WTC11 (cell line): ENCODE measurements around the gene GRAMD2B. TPM values are rescaled to one million over a fixed set of nuclear protein-coding genes. Genes with fewer than 3 reads are reported as not detected.

Source experiments
- ELF4 ChIP-seq: sonication (generic); formaldehyde crosslinking; IDR thresholded peaks from 2 replicates; pipeline ENCODE4 v1.8.1; 2022; ENCODE audit warnings: low read depth, mild to moderate bottlenecking, moderate library complexity, missing genetic modification reagents
- EMX1 ChIP-seq: fragments of 250-450 bp; sonication (Bioruptor Pico); IDR thresholded peaks from 2 replicates; pipeline ENCODE4 v1.8.0; 2021; ENCODE audit warnings: mild to moderate bottlenecking
- GRHL2 ChIP-seq: fragments of 250-450 bp; sonication (Bioruptor Pico); IDR thresholded peaks from 2 replicates; pipeline ENCODE4 v1.8.0; 2022; ENCODE audit warnings: mild to moderate bottlenecking, moderate library complexity; ENCODE audit not compliant: insufficient replicate concordance, severe bottlenecking
- GTF2I ChIP-seq: fragments of 250-450 bp; sonication (Bioruptor Pico); conservative IDR thresholded peaks from 2 replicates; pipeline ENCODE4 v1.4.0; 2021; ENCODE audit warnings: mild to moderate bottlenecking
- JAZF1 ChIP-seq: fragments of 250-450 bp; sonication (Bioruptor Pico); IDR thresholded peaks from 2 replicates; pipeline ENCODE4 v1.9.0; 2021; ENCODE audit warnings: moderate library complexity, mild to moderate bottlenecking, inconsistent platforms
- NFYB ChIP-seq: sonication (generic); formaldehyde crosslinking; conservative IDR thresholded peaks from 2 replicates; pipeline ENCODE4 v1.8.0; 2022; ENCODE audit warnings: low read depth, missing genetic modification reagents
- OVOL2 ChIP-seq: fragments of 250-450 bp; sonication (Bioruptor Pico); IDR thresholded peaks from 2 replicates; pipeline ENCODE4 v1.9.0; 2021; ENCODE audit warnings: mild to moderate bottlenecking, borderline replicate concordance
- RELA ChIP-seq: sonication (generic); formaldehyde crosslinking; IDR thresholded peaks from 2 replicates; pipeline ENCODE4 v1.8.1; 2022; ENCODE audit warnings: missing genetic modification reagents, mild to moderate bottlenecking, borderline replicate concordance
- SMAD4 ChIP-seq: sonication (generic); formaldehyde crosslinking; IDR thresholded peaks from 2 replicates; pipeline ENCODE4 v1.8.0; 2022; ENCODE audit warnings: mild to moderate bottlenecking, missing genetic modification reagents
- TCF7 ChIP-seq: sonication (generic); formaldehyde crosslinking; IDR thresholded peaks from 2 replicates; pipeline ENCODE4 v1.8.0; 2022; ENCODE audit warnings: mild to moderate bottlenecking, low read depth, missing genetic modification reagents, moderate library complexity
- ZNF121 ChIP-seq: sonication (generic); formaldehyde crosslinking; IDR thresholded peaks from 2 replicates; pipeline ENCODE4 v1.8.0; 2023; ENCODE audit warnings: missing genetic modification reagents
- ZNF317 ChIP-seq: sonication (generic); formaldehyde crosslinking; IDR thresholded peaks from 2 replicates; pipeline ENCODE4 v1.8.1; 2023; ENCODE audit warnings: low read depth, mild to moderate bottlenecking, moderate library complexity, missing genetic modification reagents, borderline replicate concordance
- ZNF416 ChIP-seq: fragments of 250-450 bp; sonication (Bioruptor Pico); IDR thresholded peaks from 2 replicates; pipeline ENCODE4 v1.9.0; 2021; ENCODE audit warnings: mild to moderate bottlenecking, inconsistent platforms
- total RNA-seq: library from RNA; stranded (reverse); gene quantifications from 3 replicates; pipeline ENCODE4 v1.2.3, GENCODE V29; 2021
- TF ChIP-seq, protein P1 (sequence below): sonication (generic); formaldehyde crosslinking; IDR thresholded peaks from 2 replicates; pipeline ENCODE4 v1.8.0; 2022; ENCODE audit warnings: mild to moderate bottlenecking, missing genetic modification reagents
- TF ChIP-seq, protein P2 (sequence below): fragments of 250-450 bp; sonication (Bioruptor Pico); IDR thresholded peaks from 2 replicates; pipeline ENCODE4 v1.9.0; 2021; ENCODE audit warnings: mild to moderate bottlenecking
- TF ChIP-seq, protein P3 (sequence below): sonication (generic); formaldehyde crosslinking; IDR thresholded peaks from 2 replicates; pipeline ENCODE4 v1.8.1; 2023; ENCODE audit warnings: mild to moderate bottlenecking, missing genetic modification reagents, moderate library complexity
- TF ChIP-seq, protein P4 (sequence below): sonication (generic); formaldehyde crosslinking; IDR thresholded peaks from 2 replicates; pipeline ENCODE4 v1.8.1; 2023; ENCODE audit warnings: mild to moderate bottlenecking, moderate library complexity, missing genetic modification reagents
- TF ChIP-seq, protein P5 (sequence below): sonication (generic); formaldehyde crosslinking; conservative IDR thresholded peaks from 2 replicates; pipeline ENCODE4 v1.8.1; 2023; ENCODE audit warnings: mild to moderate bottlenecking, low read depth, missing genetic modification reagents, moderate library complexity
- TF ChIP-seq, protein P6 (sequence below): sonication (generic); formaldehyde crosslinking; IDR thresholded peaks from 2 replicates; pipeline ENCODE4 v1.8.1; 2022; ENCODE audit warnings: low read depth, missing genetic modification reagents, borderline replicate concordance
- TF ChIP-seq, protein P7 (sequence below): fragments of 250-450 bp; sonication (Bioruptor Pico); IDR thresholded peaks from 2 replicates; pipeline ENCODE4 v1.9.0; 2021; ENCODE audit warnings: mild to moderate bottlenecking
- TF ChIP-seq, protein P8 (sequence below): sonication (generic); formaldehyde crosslinking; IDR thresholded peaks from 2 replicates; pipeline ENCODE4 v1.8.0; 2023; ENCODE audit warnings: mild to moderate bottlenecking, missing genetic modification reagents
- TF ChIP-seq, protein P9 (sequence below): sonication (generic); formaldehyde crosslinking; IDR thresholded peaks from 2 replicates; pipeline ENCODE4 v1.8.0; 2023; ENCODE audit warnings: missing genetic modification reagents

Gene GRAMD2B
- total RNA-seq, 1 experiment from 2014 or later: 11.6 TPM

DNA sequence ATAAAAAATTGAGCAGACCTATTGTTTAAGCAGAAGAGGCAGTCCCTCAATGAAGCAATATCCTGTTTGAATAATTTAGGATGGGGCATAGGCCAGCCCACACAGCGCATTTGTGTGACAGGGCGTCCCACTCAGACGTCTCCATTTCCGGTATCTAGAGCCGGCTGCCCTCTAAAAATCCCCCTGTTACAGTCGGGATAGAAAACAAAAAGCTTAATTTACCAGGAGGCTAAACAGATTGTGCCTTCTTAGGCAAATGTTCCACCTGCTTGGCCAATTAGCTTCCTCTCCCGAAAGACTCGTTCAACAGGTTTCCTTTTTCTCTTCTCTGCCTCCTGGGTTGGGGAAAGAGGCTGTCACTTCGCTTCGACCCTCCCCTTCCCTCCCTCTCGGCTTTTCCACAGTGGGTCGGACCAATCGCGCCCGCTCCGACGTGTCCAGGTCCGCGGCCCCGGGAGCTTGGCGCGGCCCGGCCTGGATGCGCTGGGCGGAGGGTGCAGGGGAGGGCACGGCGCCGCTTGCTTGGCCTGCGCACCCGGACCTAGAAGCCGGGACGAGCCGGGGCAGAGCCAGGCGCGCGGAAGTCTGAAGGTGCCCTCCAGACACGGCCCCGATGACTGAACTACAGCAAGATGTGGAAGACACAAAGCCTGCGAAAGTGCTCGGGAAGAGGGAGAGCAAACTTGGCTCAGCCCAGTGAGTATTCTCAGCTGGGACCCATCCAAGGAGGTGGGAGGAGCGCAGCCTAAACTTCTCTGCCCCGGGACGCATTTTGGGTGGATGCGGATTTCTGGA is at the start of gene GRAMD2B (continued):
- TF ChIP-seq, protein P1, sequence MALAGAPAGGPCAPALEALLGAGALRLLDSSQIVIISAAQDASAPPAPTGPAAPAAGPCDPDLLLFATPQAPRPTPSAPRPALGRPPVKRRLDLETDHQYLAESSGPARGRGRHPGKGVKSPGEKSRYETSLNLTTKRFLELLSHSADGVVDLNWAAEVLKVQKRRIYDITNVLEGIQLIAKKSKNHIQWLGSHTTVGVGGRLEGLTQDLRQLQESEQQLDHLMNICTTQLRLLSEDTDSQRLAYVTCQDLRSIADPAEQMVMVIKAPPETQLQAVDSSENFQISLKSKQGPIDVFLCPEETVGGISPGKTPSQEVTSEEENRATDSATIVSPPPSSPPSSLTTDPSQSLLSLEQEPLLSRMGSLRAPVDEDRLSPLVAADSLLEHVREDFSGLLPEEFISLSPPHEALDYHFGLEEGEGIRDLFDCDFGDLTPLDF (CRISPR knock-in tag): no peak
- TF ChIP-seq ZNF317 (CRISPR knock-in tag) (no peak), ZNF121 (0 out of 2 replicates have a peak, but pooled peaks have one; percentile 13), EMX1 (CRISPR knock-in tag) (no peak), GTF2I (CRISPR knock-in tag) (no peak), ZNF416 (CRISPR knock-in tag) (no peak), GRHL2 (CRISPR knock-in tag) (no peak), OVOL2 (CRISPR knock-in tag) (no peak), JAZF1 (CRISPR knock-in tag) (no peak), TCF7 (CRISPR knock-in tag) (no peak), SMAD4 (CRISPR knock-in tag) (no peak), NFYB (CRISPR knock-in tag) (peak; percentile 32; the same call in 1 of the 2 replicates), ELF4 (CRISPR knock-in tag) (no peak), RELA (CRISPR knock-in tag) (no peak)
- TF ChIP-seq, protein P2, sequence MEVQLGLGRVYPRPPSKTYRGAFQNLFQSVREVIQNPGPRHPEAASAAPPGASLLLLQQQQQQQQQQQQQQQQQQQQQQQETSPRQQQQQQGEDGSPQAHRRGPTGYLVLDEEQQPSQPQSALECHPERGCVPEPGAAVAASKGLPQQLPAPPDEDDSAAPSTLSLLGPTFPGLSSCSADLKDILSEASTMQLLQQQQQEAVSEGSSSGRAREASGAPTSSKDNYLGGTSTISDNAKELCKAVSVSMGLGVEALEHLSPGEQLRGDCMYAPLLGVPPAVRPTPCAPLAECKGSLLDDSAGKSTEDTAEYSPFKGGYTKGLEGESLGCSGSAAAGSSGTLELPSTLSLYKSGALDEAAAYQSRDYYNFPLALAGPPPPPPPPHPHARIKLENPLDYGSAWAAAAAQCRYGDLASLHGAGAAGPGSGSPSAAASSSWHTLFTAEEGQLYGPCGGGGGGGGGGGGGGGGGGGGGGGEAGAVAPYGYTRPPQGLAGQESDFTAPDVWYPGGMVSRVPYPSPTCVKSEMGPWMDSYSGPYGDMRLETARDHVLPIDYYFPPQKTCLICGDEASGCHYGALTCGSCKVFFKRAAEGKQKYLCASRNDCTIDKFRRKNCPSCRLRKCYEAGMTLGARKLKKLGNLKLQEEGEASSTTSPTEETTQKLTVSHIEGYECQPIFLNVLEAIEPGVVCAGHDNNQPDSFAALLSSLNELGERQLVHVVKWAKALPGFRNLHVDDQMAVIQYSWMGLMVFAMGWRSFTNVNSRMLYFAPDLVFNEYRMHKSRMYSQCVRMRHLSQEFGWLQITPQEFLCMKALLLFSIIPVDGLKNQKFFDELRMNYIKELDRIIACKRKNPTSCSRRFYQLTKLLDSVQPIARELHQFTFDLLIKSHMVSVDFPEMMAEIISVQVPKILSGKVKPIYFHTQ (CRISPR knock-in tag): no peak
- TF ChIP-seq, protein P3, sequence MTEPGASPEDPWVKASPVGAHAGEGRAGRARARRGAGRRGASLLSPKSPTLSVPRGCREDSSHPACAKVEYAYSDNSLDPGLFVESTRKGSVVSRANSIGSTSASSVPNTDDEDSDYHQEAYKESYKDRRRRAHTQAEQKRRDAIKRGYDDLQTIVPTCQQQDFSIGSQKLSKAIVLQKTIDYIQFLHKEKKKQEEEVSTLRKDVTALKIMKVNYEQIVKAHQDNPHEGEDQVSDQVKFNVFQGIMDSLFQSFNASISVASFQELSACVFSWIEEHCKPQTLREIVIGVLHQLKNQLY (CRISPR knock-in tag): no peak
- TF ChIP-seq, protein P4, sequence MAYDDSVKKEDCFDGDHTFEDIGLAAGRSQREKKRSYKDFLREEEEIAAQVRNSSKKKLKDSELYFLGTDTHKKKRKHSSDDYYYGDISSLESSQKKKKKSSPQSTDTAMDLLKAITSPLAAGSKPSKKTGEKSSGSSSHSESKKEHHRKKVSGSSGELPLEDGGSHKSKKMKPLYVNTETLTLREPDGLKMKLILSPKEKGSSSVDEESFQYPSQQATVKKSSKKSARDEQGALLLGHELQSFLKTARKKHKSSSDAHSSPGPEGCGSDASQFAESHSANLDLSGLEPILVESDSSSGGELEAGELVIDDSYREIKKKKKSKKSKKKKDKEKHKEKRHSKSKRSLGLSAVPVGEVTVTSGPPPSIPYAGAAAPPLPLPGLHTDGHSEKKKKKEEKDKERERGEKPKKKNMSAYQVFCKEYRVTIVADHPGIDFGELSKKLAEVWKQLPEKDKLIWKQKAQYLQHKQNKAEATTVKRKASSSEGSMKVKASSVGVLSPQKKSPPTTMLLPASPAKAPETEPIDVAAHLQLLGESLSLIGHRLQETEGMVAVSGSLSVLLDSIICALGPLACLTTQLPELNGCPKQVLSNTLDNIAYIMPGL (CRISPR knock-in tag): peak; percentile 55; the same call in 1 of the 2 replicates
- TF ChIP-seq, protein P5, sequence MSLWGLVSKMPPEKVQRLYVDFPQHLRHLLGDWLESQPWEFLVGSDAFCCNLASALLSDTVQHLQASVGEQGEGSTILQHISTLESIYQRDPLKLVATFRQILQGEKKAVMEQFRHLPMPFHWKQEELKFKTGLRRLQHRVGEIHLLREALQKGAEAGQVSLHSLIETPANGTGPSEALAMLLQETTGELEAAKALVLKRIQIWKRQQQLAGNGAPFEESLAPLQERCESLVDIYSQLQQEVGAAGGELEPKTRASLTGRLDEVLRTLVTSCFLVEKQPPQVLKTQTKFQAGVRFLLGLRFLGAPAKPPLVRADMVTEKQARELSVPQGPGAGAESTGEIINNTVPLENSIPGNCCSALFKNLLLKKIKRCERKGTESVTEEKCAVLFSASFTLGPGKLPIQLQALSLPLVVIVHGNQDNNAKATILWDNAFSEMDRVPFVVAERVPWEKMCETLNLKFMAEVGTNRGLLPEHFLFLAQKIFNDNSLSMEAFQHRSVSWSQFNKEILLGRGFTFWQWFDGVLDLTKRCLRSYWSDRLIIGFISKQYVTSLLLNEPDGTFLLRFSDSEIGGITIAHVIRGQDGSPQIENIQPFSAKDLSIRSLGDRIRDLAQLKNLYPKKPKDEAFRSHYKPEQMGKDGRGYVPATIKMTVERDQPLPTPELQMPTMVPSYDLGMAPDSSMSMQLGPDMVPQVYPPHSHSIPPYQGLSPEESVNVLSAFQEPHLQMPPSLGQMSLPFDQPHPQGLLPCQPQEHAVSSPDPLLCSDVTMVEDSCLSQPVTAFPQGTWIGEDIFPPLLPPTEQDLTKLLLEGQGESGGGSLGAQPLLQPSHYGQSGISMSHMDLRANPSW (CRISPR knock-in tag): no peak
- TF ChIP-seq, protein P6, sequence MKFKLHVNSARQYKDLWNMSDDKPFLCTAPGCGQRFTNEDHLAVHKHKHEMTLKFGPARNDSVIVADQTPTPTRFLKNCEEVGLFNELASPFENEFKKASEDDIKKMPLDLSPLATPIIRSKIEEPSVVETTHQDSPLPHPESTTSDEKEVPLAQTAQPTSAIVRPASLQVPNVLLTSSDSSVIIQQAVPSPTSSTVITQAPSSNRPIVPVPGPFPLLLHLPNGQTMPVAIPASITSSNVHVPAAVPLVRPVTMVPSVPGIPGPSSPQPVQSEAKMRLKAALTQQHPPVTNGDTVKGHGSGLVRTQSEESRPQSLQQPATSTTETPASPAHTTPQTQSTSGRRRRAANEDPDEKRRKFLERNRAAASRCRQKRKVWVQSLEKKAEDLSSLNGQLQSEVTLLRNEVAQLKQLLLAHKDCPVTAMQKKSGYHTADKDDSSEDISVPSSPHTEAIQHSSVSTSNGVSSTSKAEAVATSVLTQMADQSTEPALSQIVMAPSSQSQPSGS (CRISPR knock-in tag): no peak
- TF ChIP-seq, protein P7, sequence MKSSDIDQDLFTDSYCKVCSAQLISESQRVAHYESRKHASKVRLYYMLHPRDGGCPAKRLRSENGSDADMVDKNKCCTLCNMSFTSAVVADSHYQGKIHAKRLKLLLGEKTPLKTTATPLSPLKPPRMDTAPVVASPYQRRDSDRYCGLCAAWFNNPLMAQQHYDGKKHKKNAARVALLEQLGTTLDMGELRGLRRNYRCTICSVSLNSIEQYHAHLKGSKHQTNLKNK (CRISPR knock-in tag): no peak
- TF ChIP-seq, protein P8, sequence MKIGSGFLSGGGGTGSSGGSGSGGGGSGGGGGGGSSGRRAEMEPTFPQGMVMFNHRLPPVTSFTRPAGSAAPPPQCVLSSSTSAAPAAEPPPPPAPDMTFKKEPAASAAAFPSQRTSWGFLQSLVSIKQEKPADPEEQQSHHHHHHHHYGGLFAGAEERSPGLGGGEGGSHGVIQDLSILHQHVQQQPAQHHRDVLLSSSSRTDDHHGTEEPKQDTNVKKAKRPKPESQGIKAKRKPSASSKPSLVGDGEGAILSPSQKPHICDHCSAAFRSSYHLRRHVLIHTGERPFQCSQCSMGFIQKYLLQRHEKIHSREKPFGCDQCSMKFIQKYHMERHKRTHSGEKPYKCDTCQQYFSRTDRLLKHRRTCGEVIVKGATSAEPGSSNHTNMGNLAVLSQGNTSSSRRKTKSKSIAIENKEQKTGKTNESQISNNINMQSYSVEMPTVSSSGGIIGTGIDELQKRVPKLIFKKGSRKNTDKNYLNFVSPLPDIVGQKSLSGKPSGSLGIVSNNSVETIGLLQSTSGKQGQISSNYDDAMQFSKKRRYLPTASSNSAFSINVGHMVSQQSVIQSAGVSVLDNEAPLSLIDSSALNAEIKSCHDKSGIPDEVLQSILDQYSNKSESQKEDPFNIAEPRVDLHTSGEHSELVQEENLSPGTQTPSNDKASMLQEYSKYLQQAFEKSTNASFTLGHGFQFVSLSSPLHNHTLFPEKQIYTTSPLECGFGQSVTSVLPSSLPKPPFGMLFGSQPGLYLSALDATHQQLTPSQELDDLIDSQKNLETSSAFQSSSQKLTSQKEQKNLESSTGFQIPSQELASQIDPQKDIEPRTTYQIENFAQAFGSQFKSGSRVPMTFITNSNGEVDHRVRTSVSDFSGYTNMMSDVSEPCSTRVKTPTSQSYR (CRISPR knock-in tag): no peak
- TF ChIP-seq, protein P9, sequence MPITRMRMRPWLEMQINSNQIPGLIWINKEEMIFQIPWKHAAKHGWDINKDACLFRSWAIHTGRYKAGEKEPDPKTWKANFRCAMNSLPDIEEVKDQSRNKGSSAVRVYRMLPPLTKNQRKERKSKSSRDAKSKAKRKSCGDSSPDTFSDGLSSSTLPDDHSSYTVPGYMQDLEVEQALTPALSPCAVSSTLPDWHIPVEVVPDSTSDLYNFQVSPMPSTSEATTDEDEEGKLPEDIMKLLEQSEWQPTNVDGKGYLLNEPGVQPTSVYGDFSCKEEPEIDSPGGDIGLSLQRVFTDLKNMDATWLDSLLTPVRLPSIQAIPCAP: no peak
